ENCODE results near the gene CNN2.
A peak's percentile ranks its signal among the peaks of the same experiment; 100 is the strongest.
"Not testable (repeated sequence)": the region's sequence is repeated elsewhere in the genome, so short reads cannot be mapped to it uniquely, and the experiment has no call there.

CNN2 gene

DNA sequence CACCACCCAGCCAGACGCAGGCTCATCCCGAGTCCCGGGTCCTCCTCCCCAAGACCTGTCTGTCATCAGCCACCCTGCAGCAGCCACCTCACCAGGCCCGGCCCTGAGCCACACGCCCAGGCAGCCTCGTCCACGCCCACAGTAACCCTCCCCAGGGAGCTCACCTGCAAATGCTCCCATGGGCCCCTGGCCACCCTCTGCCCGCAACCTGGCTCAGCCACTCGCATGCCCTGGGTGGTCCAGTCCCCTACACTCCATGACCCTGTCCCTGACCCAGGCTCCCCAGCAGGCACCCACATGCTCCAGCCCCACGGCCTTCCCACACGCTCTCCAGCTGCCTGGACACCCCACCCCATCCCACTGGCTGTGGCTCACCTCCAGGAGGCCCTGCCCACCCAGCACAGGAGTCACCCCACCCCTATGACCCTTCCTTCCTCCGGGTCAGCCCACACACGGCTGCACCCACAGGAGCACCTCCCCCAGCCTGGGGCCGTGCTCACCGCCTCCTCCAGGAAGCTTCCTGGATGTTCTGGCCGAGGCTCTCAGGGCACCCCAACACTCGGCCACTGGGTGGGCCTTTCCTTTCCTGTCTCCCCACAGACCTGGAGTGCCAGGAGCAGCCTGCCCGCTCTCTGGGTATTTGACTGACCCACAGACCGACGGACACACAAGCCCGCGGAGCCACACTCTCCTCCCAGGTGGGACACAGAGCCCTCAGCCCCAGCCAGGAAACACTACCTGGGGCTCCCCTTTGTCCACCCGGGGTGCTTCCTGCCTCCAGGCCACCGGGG lies 9.1 kb upstream of the CNN2 start:
- peak in 1 of 2 experiments; percentile 50 for DNase-seq (ENCODE audit: low read depth in 1 of 2, low spot score in 1 of 2)
- no peak for TF ChIP-seq JUND (IDR thresholded peaks at IDR 0.05; ENCODE audit: low read depth)
- in situ Hi-C loops (cut with HindIII; ENCODE audit: low pct_unique_long_range_greater_than_20kb, low sequenced_read_pairs), result no loop called here

- no peak for TF ChIP-seq JUND (IDR thresholded peaks at IDR 0.05; ENCODE audit: low read depth)
- in situ Hi-C loops (cut with HindIII; ENCODE audit: low pct_unique_long_range_greater_than_20kb, low sequenced_read_pairs), result no loop called here
- DNase-seq (ENCODE audit: low read depth in 1 of 2, low spot score in 1 of 2), result no peak
Observed at GRCh38 chr19:1017906-1018305, 8.5 kb upstream of the CNN2 start.

- no peak for TF ChIP-seq JUND (IDR thresholded peaks at IDR 0.05; ENCODE audit: low read depth)
- in situ Hi-C loops (cut with HindIII; ENCODE audit: low pct_unique_long_range_greater_than_20kb, low sequenced_read_pairs), result no loop called here
- no peak for DNase-seq (ENCODE audit: low read depth in 1 of 2, low spot score in 1 of 2)
Observed at GRCh38 chr19:1018393-1018792, 8.0 kb upstream of the CNN2 start.

- no peak for DNase-seq (ENCODE audit: low read depth in 1 of 2, low spot score in 1 of 2)
- TF ChIP-seq JUND (IDR thresholded peaks at IDR 0.05; ENCODE audit: low read depth), result no peak
- in situ Hi-C loops (cut with HindIII; ENCODE audit: low pct_unique_long_range_greater_than_20kb, low sequenced_read_pairs), result no loop called here
Observed at GRCh38 chr19:1018932-1019615, 7.3 kb upstream of the CNN2 start.

- no peak for DNase-seq (ENCODE audit: low read depth in 1 of 2, low spot score in 1 of 2)
- TF ChIP-seq JUND (IDR thresholded peaks at IDR 0.05; ENCODE audit: low read depth), result no peak
- in situ Hi-C loops (cut with HindIII; ENCODE audit: low pct_unique_long_range_greater_than_20kb, low sequenced_read_pairs), result no loop called here
Observed at GRCh38 chr19:1019616-1019961, 6.8 kb upstream of the CNN2 start.

GRCh38 chr19:1019980-1020867 lies 6.2 kb upstream of the CNN2 start:
- DNase-seq (ENCODE audit: low read depth in 1 of 2, low spot score in 1 of 2), result no peak
- in situ Hi-C loops (cut with HindIII; ENCODE audit: low pct_unique_long_range_greater_than_20kb, low sequenced_read_pairs), result no loop called here
- TF ChIP-seq JUND (IDR thresholded peaks at IDR 0.05; ENCODE audit: low read depth), result no peak

- in situ Hi-C loops (cut with HindIII; ENCODE audit: low pct_unique_long_range_greater_than_20kb, low sequenced_read_pairs), result no loop called here
- peak; percentile 85 to 96 for DNase-seq (ENCODE audit: low read depth in 1 of 2, low spot score in 1 of 2)
Observed at GRCh38 chr19:1020868-1021425, 5.5 kb upstream of the CNN2 start, which contains the start of gene TMEM259. Gene TMEM259 (minus strand): TSS chr19:1021123. CDS start chr19:1020996, 127 bp downstream.

DNA sequence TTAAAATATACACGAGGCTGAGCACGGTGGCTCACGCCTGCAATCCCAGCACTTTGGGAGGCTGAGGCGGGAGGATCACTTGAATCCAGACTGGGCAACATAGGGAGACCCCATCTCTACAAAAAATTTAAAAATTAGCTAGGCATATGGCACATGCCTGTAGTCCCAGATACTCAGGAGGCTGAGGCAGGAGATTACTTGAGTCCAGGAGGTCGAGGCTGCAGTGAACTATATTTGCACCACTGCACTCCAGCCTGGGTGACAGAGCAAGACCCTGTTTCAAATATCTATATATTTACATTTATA lies 2.6 kb upstream of the CNN2 start:
- in situ Hi-C loops (cut with HindIII; ENCODE audit: low pct_unique_long_range_greater_than_20kb, low sequenced_read_pairs); DNase-seq (ENCODE audit: low read depth in 1 of 2, low spot score in 1 of 2): not testable (repeated sequence)

More at GRCh38 chr19:1020868-1021425, 5.5 kb upstream of the CNN2 start, which contains the start of gene TMEM259:
- no peak for TF ChIP-seq JUND (IDR thresholded peaks at IDR 0.05; ENCODE audit: low read depth)

GRCh38 chr19:1025080-1025479 lies 1.3 kb upstream of the CNN2 start:
- DNase-seq (ENCODE audit: low read depth in 1 of 2, low spot score in 1 of 2); in situ Hi-C loops (cut with HindIII; ENCODE audit: low pct_unique_long_range_greater_than_20kb, low sequenced_read_pairs): not testable (repeated sequence)

GRCh38 chr19:1026783-1027649 lies 608 bp downstream of the CNN2 start:
- in situ Hi-C loops (cut with HindIII; ENCODE audit: low pct_unique_long_range_greater_than_20kb, low sequenced_read_pairs), result no loop called here
- TF ChIP-seq JUND (IDR thresholded peaks at IDR 0.05; ENCODE audit: low read depth), result no peak
- peak in 1 of 2 experiments; percentile 50 for DNase-seq (ENCODE audit: low read depth in 1 of 2, low spot score in 1 of 2)

DNA sequence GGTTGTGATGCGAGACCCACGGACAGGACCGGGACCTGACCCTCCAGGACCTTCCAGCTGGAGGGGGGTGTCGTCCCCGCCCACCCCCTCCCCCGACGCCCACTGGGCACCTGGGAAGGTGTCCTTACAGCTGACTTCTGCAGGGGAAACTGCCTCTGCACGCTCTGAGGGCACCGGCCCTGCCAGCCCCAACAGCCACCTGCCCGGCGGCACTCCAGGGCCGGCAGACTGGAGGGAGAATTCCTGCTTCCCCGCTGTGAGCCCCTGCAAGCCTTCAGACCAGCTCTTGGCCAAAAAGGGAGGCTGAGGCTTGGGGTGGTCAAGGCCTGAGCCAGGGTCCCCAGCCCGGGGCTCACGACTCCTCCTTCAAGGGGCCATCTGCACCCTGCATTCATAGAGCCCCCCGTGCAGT lies 1.2 kb downstream of the CNN2 start:
- no peak for DNase-seq (ENCODE audit: low read depth in 1 of 2, low spot score in 1 of 2)
- no peak for TF ChIP-seq JUND (IDR thresholded peaks at IDR 0.05; ENCODE audit: low read depth)
- in situ Hi-C loops (cut with HindIII; ENCODE audit: low pct_unique_long_range_greater_than_20kb, low sequenced_read_pairs), result no loop called here

All from T47D (cell line).